ENCODE data around the gene CTDP1. TPM values are rescaled to one million over a fixed set of nuclear protein-coding genes. Genes with fewer than 3 reads are reported as not detected.

Gene CTDP1
- total RNA-seq, 1 experiment from 2014 or later: 20.3 TPM

DNA sequence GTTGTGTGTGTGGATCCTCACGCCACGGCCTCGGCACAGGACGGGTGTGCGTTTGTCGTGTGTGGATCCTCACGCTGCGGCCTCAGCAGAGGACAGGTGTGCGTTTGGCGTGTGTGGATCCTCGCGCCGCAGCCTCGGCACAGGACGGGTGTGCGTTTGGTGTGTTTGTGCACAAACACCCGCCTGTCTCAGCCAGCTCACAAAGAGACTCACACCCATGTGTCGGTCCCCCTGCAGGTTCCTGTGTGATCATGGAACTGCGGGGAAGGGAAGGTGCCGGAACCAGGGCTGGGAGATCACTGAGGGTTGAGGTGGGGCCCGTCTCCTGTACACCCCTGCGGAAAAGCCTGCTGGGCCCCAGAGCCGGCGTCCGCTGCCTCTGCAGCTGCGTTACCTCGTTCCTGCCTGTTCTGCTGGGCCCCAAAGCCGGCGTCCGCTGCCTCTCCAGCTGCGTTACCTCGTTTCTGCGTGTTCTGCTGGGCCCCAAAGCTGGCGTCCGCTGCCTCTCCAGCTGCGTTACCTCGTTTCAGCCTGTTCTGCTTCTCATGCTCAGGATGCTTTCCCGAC is 53.6 kb downstream of the CTDP1 start:
- no peak for TF ChIP-seq CTCF (IDR thresholded peaks at IDR 0.05; ENCODE audit: unreplicated experiment)
- H3K4me1 Mint-ChIP-seq (ENCODE audit: insufficient read depth, unreplicated experiment): no peaks in the 10 kb centered on the region
- POLR2A ChIA-PET: no interaction called here
- no peak overlapping the region for H3K27ac Mint-ChIP-seq (ENCODE audit: low read depth, unreplicated experiment)
- intact Hi-C loops (cut with micrococcal nuclease): no loop called here
- peaks cover 4% of the 10 kb centered on the region for H3K9me3 Mint-ChIP-seq (ENCODE audit: unreplicated experiment)
- no peak for DNase-seq (ENCODE audit: unreplicated experiment)
- H3K4me3 Mint-ChIP-seq (ENCODE audit: unreplicated experiment): no peak overlapping the region
- no peaks in the 10 kb centered on the region for H3K27me3 Mint-ChIP-seq (ENCODE audit: insufficient read depth, unreplicated experiment)
- peaks cover 58% of the 10 kb centered on the region for H3K36me3 Mint-ChIP-seq (ENCODE audit: insufficient read depth, unreplicated experiment)
- CTCF ChIA-PET: interaction anchor here (0.6 kb wide), 1 partner anchor 219 kb away, joined by 3 read pairs; no protein-coding TSS in a partner anchor
- no TSS peak for BruUV-seq (replicated peaks)

DNA sequence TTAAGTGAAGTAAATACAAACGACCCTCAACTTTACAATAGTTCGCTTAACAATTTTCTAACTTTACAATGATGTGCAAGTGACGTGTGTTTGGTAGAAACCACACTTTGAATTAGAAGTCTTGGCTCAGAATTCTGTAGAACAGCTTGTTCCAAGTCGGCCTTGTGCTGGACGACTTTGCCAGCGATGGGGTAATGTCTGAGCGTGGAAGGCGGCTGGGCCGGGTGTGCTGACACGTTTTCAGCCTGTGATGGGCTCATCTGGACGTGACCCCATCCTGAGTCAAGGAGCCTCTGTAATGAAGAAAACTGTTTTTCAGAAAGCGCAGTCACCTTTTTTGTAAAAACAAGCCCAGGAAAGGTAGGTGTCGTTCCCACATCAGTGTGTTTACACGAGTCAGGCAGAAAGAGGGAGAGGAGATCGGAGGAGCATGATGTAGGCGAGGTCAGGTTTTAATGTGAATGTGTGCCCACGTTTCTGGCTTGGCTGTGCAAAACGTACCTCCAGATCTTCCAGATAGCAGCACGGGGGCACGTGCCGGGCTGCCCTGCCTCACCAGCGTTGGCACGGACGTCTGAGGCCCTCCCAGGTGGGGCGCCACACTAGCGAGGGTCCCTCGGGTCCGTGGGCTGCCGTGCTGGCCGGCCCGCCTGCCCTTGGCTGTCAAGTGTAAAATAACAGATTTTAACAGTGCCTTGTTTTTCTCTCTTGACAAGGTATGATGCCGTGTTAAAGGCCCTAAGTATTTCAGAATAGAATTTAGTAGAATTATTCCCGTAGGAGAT is 54.6 kb downstream of the CTDP1 start:
- intact Hi-C loops (cut with micrococcal nuclease): no loop called here
- TF ChIP-seq CTCF (IDR thresholded peaks at IDR 0.05; ENCODE audit: unreplicated experiment): no peak
- ChIA-PET CTCF (no interaction called here), POLR2A (no interaction called here)
- Mint-ChIP-seq H3K27me3 (ENCODE audit: insufficient read depth, unreplicated experiment) (no peaks in the 10 kb centered on the region), H3K4me1 (ENCODE audit: insufficient read depth, unreplicated experiment) (no peaks in the 10 kb centered on the region), H3K4me3 (ENCODE audit: unreplicated experiment) (no peak overlapping the region), H3K36me3 (ENCODE audit: insufficient read depth, unreplicated experiment) (peaks cover 52% of the 10 kb centered on the region), H3K27ac (ENCODE audit: low read depth, unreplicated experiment) (no peak overlapping the region), H3K9me3 (ENCODE audit: unreplicated experiment) (peaks cover 4% of the 10 kb centered on the region)
- no peak for DNase-seq (ENCODE audit: unreplicated experiment)
- BruUV-seq (replicated peaks): no TSS peak

DNA sequence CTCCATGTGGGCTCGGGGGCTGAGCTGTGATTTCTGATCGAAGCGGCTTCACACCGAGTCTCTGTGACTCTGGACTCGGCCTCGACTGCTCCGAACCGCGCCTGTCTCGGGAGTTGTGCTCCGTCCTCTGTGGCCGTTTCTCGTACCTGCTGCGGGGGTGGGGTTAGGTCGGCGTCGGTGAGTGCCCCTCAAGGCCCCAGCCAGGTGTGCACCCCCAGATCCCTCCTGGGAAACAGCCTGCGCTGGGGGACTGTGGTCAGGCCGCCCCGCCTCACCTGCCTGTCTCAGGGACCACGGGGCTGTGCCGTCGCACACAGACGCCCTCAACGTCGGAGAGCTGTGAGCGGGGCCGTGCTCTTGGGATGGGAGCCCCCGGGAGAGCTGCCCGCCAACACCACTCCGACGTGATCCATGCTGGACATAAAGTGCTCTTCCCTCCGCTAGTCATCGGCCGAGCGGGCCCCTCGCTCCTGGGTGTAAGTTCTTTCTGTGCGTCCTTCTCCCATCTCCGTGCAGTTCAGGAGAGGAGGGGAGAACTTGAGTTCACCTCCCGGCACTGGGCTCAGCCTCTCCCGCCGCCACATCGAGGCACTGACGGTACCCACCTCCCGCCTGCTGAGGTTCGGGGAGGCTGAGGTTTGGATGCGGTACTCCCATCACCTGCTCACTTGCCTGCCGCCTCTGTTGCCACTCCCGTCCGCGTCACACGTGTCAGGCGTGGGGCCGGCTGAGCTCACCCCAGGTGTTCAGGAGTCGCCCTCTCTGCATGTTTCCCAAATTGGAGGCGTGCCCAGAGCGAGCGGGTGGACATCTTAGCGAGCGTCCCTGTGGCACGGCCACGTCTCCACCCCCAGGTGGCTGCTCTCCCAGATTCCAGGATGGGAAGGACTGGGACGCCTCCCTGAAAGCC is 55.7 kb downstream of the CTDP1 start:
- CTCF ChIA-PET: no interaction called here
- no peak for DNase-seq (ENCODE audit: unreplicated experiment)
- no peak for TF ChIP-seq CTCF (IDR thresholded peaks at IDR 0.05; ENCODE audit: unreplicated experiment)
- BruUV-seq (replicated peaks): no TSS peak
- Mint-ChIP-seq H3K27ac (ENCODE audit: low read depth, unreplicated experiment) (no peak overlapping the region), H3K27me3 (ENCODE audit: insufficient read depth, unreplicated experiment) (no peaks in the 10 kb centered on the region), H3K4me3 (ENCODE audit: unreplicated experiment) (no peak overlapping the region), H3K4me1 (ENCODE audit: insufficient read depth, unreplicated experiment) (no peaks in the 10 kb centered on the region), H3K9me3 (ENCODE audit: unreplicated experiment) (peaks cover 4% of the 10 kb centered on the region), H3K36me3 (ENCODE audit: insufficient read depth, unreplicated experiment) (peaks cover 43% of the 10 kb centered on the region)
- intact Hi-C loops (cut with micrococcal nuclease): no loop called here
- POLR2A ChIA-PET: no interaction called here

GRCh38 chr18:79736230-79736629 is 56.6 kb downstream of the CTDP1 start:
- Mint-ChIP-seq H3K27me3 (ENCODE audit: insufficient read depth, unreplicated experiment) (no peaks in the 10 kb centered on the region), H3K36me3 (ENCODE audit: insufficient read depth, unreplicated experiment) (peaks cover 43% of the 10 kb centered on the region), H3K4me3 (ENCODE audit: unreplicated experiment) (no peak overlapping the region), H3K9me3 (ENCODE audit: unreplicated experiment) (peaks cover 4% of the 10 kb centered on the region), H3K27ac (ENCODE audit: low read depth, unreplicated experiment) (no peak overlapping the region), H3K4me1 (ENCODE audit: insufficient read depth, unreplicated experiment) (no peaks in the 10 kb centered on the region)
- intact Hi-C loops (cut with micrococcal nuclease): no loop called here
- ChIA-PET CTCF (no interaction called here), POLR2A (no interaction called here)
- TF ChIP-seq CTCF (IDR thresholded peaks at IDR 0.05; ENCODE audit: unreplicated experiment): no peak
- no TSS peak for BruUV-seq (replicated peaks)
- DNase-seq (ENCODE audit: unreplicated experiment): no peak
